GM12878 (cell line): Measurements from ENCODE around the gene SMG5. TPM values are rescaled to one million over a fixed set of nuclear protein-coding genes. Genes with fewer than 3 reads are reported as not detected.

Source experiments
- ATF7 ChIP-seq: fragments of 450-650 bp; IDR thresholded peaks from 2 replicates; pipeline ENCODE4 v1.6.1; 2016; ENCODE audit warnings: low read depth, mild to moderate bottlenecking
- CBFB ChIP-seq: IDR thresholded peaks from 2 replicates; pipeline ENCODE4 v1.6.1; 2016; ENCODE audit warnings: antibody characterized with exemption, low read depth
- CHD1 ChIP-seq: IDR thresholded peaks from 2 replicates; pipeline ENCODE4 v1.6.1; 2012; ENCODE audit warnings: low read depth, low read length, improper control_type of control experiment
- E2F4 ChIP-seq: IDR thresholded peaks from 2 replicates; pipeline ENCODE4 v1.6.1; 2012; ENCODE audit warnings: low read depth, low read length, improper control_type of control experiment
- EGR1 ChIP-seq, 2 experiments: IDR thresholded peaks; 1 replicate in 1 of 2; 2 replicates in 1 of 2; pipeline ENCODE4 v1.6.1; 2011 to 2012; ENCODE audit warnings: low read depth in 2 of 2, low read length in 2 of 2, borderline replicate concordance in 1 of 2, mild to moderate bottlenecking in 1 of 2, moderate library complexity in 1 of 2
- IRF5 ChIP-seq: fragments of 450-650 bp; IDR thresholded peaks from 2 replicates; pipeline ENCODE4 v1.6.1; 2017; ENCODE audit warnings: borderline replicate concordance
- MTA2 ChIP-seq: fragments of 450-650 bp; IDR thresholded peaks from 2 replicates; pipeline ENCODE4 v1.6.1; 2016; ENCODE audit warnings: low read depth, mild to moderate bottlenecking, moderate library complexity
- POLR2AphosphoS2 ChIP-seq: IDR thresholded peaks from 2 replicates; pipeline ENCODE4 v1.6.1; 2011; ENCODE audit warnings: low read depth, mild to moderate bottlenecking, low read length, improper control_type of control experiment, moderate library complexity
- PRDM15 ChIP-seq: fragments of 450-650 bp; formaldehyde crosslinking; IDR thresholded peaks from 2 replicates; pipeline ENCODE4 v1.4.0; 2020; ENCODE audit warnings: mild to moderate bottlenecking, moderate library complexity
- RAD51 ChIP-seq: fragments of 450-650 bp; IDR thresholded peaks from 2 replicates; pipeline ENCODE4 v1.6.1; 2016; ENCODE audit warnings: moderate library complexity, mild to moderate bottlenecking, inconsistent platforms
- RBBP5 ChIP-seq: fragments of 200-600 bp; sonication (generic); conservative IDR thresholded peaks from 2 replicates; pipeline ENCODE4 v1.6.1; 2016
- RELB ChIP-seq: fragments of 450-650 bp; IDR thresholded peaks from 2 replicates; pipeline ENCODE4 v1.6.1; 2017; ENCODE audit warnings: low read depth, mild to moderate bottlenecking, moderate library complexity
- SMAD1 ChIP-seq: fragments of 450-650 bp; IDR thresholded peaks from 2 replicates; pipeline ENCODE4 v1.6.1; 2018; ENCODE audit warnings: mild to moderate bottlenecking, low read depth; ENCODE audit not compliant: partially characterized antibody
- SP1 ChIP-seq: IDR thresholded peaks from one replicate; pipeline ENCODE4 v1.6.1; 2011; ENCODE audit warnings: low read depth, low read length
- SREBF2 ChIP-seq: IDR thresholded peaks from 2 replicates; pipeline ENCODE4 v1.6.1; 2012; ENCODE audit warnings: mild to moderate bottlenecking, low read length
- SRF ChIP-seq, 2 experiments: IDR thresholded peaks; 2 replicates each; pipeline ENCODE4 v1.6.1; 2011; ENCODE audit warnings: low read depth in 2 of 2, low read length in 2 of 2, mild to moderate bottlenecking in 1 of 2, moderate library complexity in 1 of 2
- TBL1XR1 ChIP-seq: IDR thresholded peaks from 2 replicates; pipeline ENCODE4 v1.6.1; 2012; ENCODE audit warnings: low read depth, low read length, improper control_type of control experiment
- ZBED1 ChIP-seq: IDR thresholded peaks from 2 replicates; pipeline ENCODE4 v1.6.1; 2016; ENCODE audit warnings: borderline replicate concordance
- ZBTB4 ChIP-seq: fragments of 450-650 bp; formaldehyde crosslinking; IDR thresholded peaks from 2 replicates; pipeline ENCODE4 v1.4.0; 2022; ENCODE audit warnings: mild to moderate bottlenecking, moderate library complexity
- polyA plus RNA-seq, 11 experiments: library from polyadenylated mRNA; depleted of rRNA in 4 of 11; unstranded in 6 of 11; stranded (reverse) in 5 of 11; fragments of >200 nt; fragmentation: Nextera tagmentation in 4 of 11; fragmentation: Illumina TruSeq in 1 of 11; extraction: Ambion mirVana in 4 of 11; extraction: Trizol in 1 of 11; gene quantifications; 1 replicate in 1 of 11; 2 replicates in 10 of 11; pipeline versions ENCODE4 v1.2.1 to v1.2.3, GENCODE V29; 2011 to 2016; ENCODE audit warnings: inconsistent platforms in 2 of 11, missing spikeins in 2 of 11, low read depth in 1 of 11
- total RNA-seq, 4 experiments: library from RNA; depleted of rRNA in 3 of 4; stranded (reverse); fragments of >200 nt in 3 of 4; fragmentation: Illumina TruSeq in 1 of 4; extraction: Trizol in 1 of 4; gene quantifications; 2 replicates each; pipeline versions ENCODE4 v1.2.1 to v1.2.3, GENCODE V29; 2013 to 2021

Gene SMG5
- total and polyA plus RNA-seq, 10 of the 15 experiments (the other 5 are each of a cell fraction or from before 2014, with no cell fraction given) = 0.76 to 61.5 (median 48.8) TPM

GRCh38 chr1:156281693-156282478 lies 739 bp downstream of the SMG5 start (continued):
- TF ChIP-seq PRDM15 (CRISPR knock-in tag) (no peak), RAD51 (no peak; the same call in 1 of the 2 replicates), MTA2 (peak; percentile 48; the same call in 1 of the 2 replicates), E2F4 (no peak), TBL1XR1 (no peak), ATF7 (no peak; the same call in 1 of the 2 replicates), SMAD1 (no peak), CBFB (no peak), EGR1 (IDR thresholded peaks at IDR 0.05; ENCODE audit: borderline replicate concordance in 1 of 2, low read depth in 2 of 2, low read length in 2 of 2) (peak in 1 of 2 experiments; percentile 81; a peak in 2 of 3 replicates), IRF5 (no peak), ZBED1 (no peak), SP1 (no peak), SRF (IDR thresholded peaks at IDR 0.05; ENCODE audit: low read depth in 2 of 2, low read length in 2 of 2) (no peak), RBBP5 (no peak), POLR2AphosphoS2 (no peak), RELB (no peak), SREBF2 (no peak), ZBTB4 (no peak), CHD1 (no peak)
